C4-2B (cell line): ENCODE results near the gene FHIT.

Source experiments
- CTCF ChIP-seq: fragments of 450-650 bp; conservative IDR thresholded peaks from 2 replicates; pipeline ENCODE4 v1.5.1; 2017; ENCODE audit warnings: mild to moderate bottlenecking
- ZFX ChIP-seq: fragments of 450-650 bp; IDR thresholded peaks from 2 replicates; pipeline ENCODE4 v1.6.1; 2017

- no peak for TF ChIP-seq CTCF
- no peak for TF ChIP-seq ZFX
These were observed 1518.0 kb downstream of the FHIT start for GRCh38 chr3:59733041-59733809.
